Heart left ventricle (tissue), 13 donors: ENCODE measurements around the gene DDX10.

Source experiments
- CTCF ChIP-seq, 12 donors: fragments of 200-600 bp; sonication (generic) in 4 of 12; IDR thresholded peaks; one replicate each; pipeline versions ENCODE4 v1.5.0 to v1.8.0; 2018 to 2022; ENCODE audit warnings: antibody characterized with exemption in 12 of 12, mild to moderate bottlenecking in 5 of 12
- POLR2A ChIP-seq, 2 donors: fragments of 450-650 bp; IDR thresholded peaks; one replicate each; pipeline ENCODE4 v1.6.1; 2017; ENCODE audit warnings: antibody characterized with exemption in 2 of 2, mild to moderate bottlenecking in 2 of 2, moderate library complexity in 2 of 2
- donor health status: ischemic (EF 13 %, LVEDD 7.1; RV severe dilation, severe dysfunction).
- donor health status: DM: no; HTN: yes; CAD: no.
- donor health status: DM: no; HTN: no; CAD: no.
- donor health status: ischemic (EF 25% LVEDD 6.9; RV normal size, moderate dysfunction).
- donor health status: ischemic (EF 25% LVEDD 5.7; RV mildly dilated, moderate dysfunction).
- donor health status: ischemic (EF 35%, LVEDD 5.7; RV mildly dilated, moderate dysfunction).
- donor health status: nonischemic (EF 11% LVEDD 7.7; RV severe dilation, severe dysfunction).
- donor health status: DM: yes; HTN: yes; CAD: no.
- donor health status: PGD.
- donor health status: ischemic (EF 29% LVEDD 5.4; RV normal size, mild dysfunction).
- donor health status: nonischemic (EF 23%, LVEDD 6.1; RV moderate dilation, normal function).

GRCh38 chr11:108963118-108963517, 298.2 kb downstream of the DDX10 start:
- TF ChIP-seq CTCF (IDR thresholded peaks at IDR 0.05) (no peak), POLR2A (IDR thresholded peaks at IDR 0.05) (no peak)
